Peyer's patch (tissue), 4 donors: Measurements from ENCODE around the gene FLT1. TPM values are rescaled to one million over a fixed set of nuclear protein-coding genes. Genes with fewer than 3 reads are reported as not detected.

Experiments used
- DNase-seq, 3 donors: peaks; one replicate each; pipeline ENCODE4 v3.0.0-alpha.2; 2017 to 2019
- H3K27ac ChIP-seq, 4 donors: fragments of 200-600 bp; sonication (generic); one replicate each; pipeline ENCODE4 v1.5.1; 2016 to 2019
- H3K27me3 ChIP-seq, 2 donors: fragments of 200-600 bp; sonication (generic); one replicate each; pipeline ENCODE4 v1.5.1; 2019
- H3K36me3 ChIP-seq, 3 donors: fragments of 200-600 bp; sonication (generic); one replicate each; pipeline ENCODE4 v1.5.1; 2016 to 2019
- H3K4me1 ChIP-seq, 4 donors: fragments of 200-600 bp; sonication (generic); one replicate each; pipeline ENCODE4 v1.5.1; 2016 to 2019
- H3K4me3 ChIP-seq, 4 donors: fragments of 200-600 bp; sonication (generic); 1 replicate in 3 of 4; 2 replicates in 1 of 4; pipeline ENCODE4 v1.5.1; 2016 to 2019; ENCODE audit warnings: mild to moderate bottlenecking in 1 of 4
- H3K9me3 ChIP-seq, 4 donors: fragments of 200-600 bp; sonication (generic); one replicate each; pipeline ENCODE4 v1.5.1; 2016 to 2019; ENCODE audit warnings: mild to moderate bottlenecking in 1 of 4
- POLR2A ChIP-seq, 2 donors: fragments of 450-650 bp; IDR thresholded peaks; one replicate each; pipeline ENCODE4 v1.5.1; 2017; ENCODE audit warnings: antibody characterized with exemption in 2 of 2, mild to moderate bottlenecking in 2 of 2, moderate library complexity in 2 of 2
- total RNA-seq, 4 donors: library from RNA; depleted of rRNA; stranded (reverse); fragments of >200 nt; gene quantifications; one replicate each; pipeline ENCODE4 v1.1.0, GENCODE V29; 2016
- TF ChIP-seq, protein P1 (sequence below), 6 experiments: fragments of 450-650 bp in 4 of 6; fragments of 200-600 bp in 2 of 6; sonication (generic) in 1 of 6; IDR thresholded peaks; one replicate each; pipeline ENCODE4 v1.5.1; 2017 to 2019; ENCODE audit warnings: antibody characterized with exemption in 6 of 6, mild to moderate bottlenecking in 3 of 6, moderate library complexity in 1 of 6

FLT1 gene
- total RNA-seq, 4 donors from 2014 or later = 3.0 to 14.0 (median 3.9) TPM

DNA sequence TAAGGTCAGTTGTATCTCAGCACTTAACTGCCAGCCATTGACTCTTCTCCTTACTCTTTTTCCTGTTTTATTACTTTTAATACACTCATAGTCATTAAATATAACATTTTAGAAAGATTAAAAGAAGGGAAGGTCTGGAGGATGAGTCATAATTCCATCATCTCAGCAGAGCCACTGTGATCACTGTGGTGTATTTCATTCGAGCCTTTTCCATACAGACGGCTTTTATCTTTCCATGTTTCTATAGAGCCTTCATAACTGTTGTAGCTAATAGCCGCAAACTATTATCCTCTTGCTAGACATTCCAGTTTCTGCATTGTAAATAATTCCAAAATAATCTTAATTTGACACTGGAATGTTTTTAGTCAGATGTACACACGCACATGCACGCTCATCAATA is 4.7 kb upstream of the FLT1 start:
- DNase-seq = no peak
- Histone ChIP-seq H3K4me3 (no peak overlapping the region), H3K9me3 (no peaks in the 10 kb centered on the region)

DNA sequence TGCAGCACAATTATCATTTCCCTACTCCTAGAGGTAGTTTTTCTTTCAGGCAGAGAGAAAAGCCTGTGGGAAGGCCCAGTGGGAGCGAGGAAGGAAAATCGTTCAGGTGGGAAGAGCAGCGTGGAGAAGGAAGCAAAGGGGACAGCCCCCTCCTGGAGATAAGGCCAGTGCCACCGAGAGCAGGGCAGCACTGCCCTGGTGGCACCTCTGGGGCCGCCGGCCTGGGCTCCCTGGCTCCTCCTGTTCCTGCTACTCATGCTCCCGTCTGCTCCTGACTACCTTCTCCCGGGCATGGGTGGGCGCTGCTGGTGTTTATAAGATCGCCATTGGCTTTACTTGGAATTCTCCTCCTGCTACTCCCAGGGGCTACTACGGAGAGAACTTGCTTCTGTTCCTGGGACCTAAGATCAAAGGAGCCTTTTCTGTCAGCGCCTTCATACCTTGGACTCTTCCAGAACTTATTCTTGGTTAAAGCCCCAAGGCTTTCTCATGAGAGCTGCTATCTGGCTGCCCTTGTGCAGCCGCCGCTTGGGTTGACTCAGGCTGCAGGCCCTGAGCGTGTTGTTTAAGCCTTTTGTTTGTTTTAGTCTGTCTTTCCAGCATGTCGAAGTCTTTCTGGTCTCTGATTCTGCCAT is 3.7 kb upstream of the FLT1 start:
- no peak overlapping the region for H3K27ac ChIP-seq
- TF ChIP-seq, protein P1, sequence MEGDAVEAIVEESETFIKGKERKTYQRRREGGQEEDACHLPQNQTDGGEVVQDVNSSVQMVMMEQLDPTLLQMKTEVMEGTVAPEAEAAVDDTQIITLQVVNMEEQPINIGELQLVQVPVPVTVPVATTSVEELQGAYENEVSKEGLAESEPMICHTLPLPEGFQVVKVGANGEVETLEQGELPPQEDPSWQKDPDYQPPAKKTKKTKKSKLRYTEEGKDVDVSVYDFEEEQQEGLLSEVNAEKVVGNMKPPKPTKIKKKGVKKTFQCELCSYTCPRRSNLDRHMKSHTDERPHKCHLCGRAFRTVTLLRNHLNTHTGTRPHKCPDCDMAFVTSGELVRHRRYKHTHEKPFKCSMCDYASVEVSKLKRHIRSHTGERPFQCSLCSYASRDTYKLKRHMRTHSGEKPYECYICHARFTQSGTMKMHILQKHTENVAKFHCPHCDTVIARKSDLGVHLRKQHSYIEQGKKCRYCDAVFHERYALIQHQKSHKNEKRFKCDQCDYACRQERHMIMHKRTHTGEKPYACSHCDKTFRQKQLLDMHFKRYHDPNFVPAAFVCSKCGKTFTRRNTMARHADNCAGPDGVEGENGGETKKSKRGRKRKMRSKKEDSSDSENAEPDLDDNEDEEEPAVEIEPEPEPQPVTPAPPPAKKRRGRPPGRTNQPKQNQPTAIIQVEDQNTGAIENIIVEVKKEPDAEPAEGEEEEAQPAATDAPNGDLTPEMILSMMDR (IDR thresholded peaks at IDR 0.05) = no peak
- no peak for TF ChIP-seq POLR2A (IDR thresholded peaks at IDR 0.05)
- no peaks in the 10 kb centered on the region for H3K9me3 ChIP-seq
- peaks cover 0 to 20% (median 8%) of the 10 kb centered on the region in 4 donors for H3K4me1 ChIP-seq
- H3K36me3 ChIP-seq = no peaks in the 10 kb centered on the region
- no peak for DNase-seq
- no peak overlapping the region for H3K4me3 ChIP-seq
- peaks cover 0 to 19% of the 10 kb centered on the region in 2 donors for H3K27me3 ChIP-seq

More for the DNA sequence above, 4.7 kb upstream of the FLT1 start:
- Histone ChIP-seq H3K4me1 (peaks cover 0 to 10% (median 4%) of the 10 kb centered on the region in 4 donors), H3K27ac (no peak overlapping the region), H3K27me3 (peaks cover 0 to 9% of the 10 kb centered on the region in 2 donors), H3K36me3 (no peaks in the 10 kb centered on the region)
- TF ChIP-seq POLR2A (IDR thresholded peaks at IDR 0.05) = no peak
- TF ChIP-seq, protein P1 (IDR thresholded peaks at IDR 0.05) = no peak

DNA sequence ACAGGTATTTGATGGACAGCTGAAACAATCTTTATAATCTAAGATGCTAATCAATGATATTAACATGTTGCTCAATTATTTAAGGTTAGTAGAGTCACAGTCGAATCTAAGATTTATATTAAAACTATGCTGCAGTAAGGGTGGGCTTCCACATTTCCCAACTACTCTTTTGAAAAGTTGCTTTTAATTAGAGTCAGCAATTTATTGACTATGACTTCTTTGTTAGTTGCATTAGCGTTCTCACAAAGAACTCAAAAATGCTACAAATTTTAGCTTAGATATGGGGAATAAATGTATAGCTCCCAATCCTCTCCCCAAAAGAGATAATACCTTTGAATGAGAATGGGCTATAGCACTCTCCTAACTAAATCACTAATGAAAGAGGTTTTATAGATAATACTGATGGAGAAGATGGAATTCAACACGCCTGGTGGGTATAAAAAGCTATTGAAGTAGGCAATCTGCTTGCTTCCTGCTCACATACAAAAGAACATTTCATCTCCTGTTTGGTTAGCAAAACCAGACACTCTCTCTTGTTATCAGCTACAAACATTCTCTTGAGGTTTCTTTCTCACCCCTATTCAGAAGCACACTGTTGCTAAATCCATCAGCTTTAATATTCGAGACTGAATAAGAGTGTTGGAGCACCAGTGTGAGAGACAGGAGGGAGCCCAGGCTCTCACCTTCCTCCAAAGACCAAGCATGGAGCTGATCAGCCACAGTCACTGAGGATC is 2.4 kb upstream of the FLT1 start:
- Histone ChIP-seq H3K4me1 (peaks cover 0 to 22% (median 8%) of the 10 kb centered on the region in 4 donors), H3K9me3 (no peaks in the 10 kb centered on the region), H3K27ac (no peak overlapping the region), H3K4me3 (no peak overlapping the region), H3K27me3 (peaks cover 0 to 29% of the 10 kb centered on the region in 2 donors), H3K36me3 (no peaks in the 10 kb centered on the region)
- no peak for DNase-seq
- no peak for TF ChIP-seq POLR2A (IDR thresholded peaks at IDR 0.05)
- TF ChIP-seq, protein P1 (IDR thresholded peaks at IDR 0.05) = no peak

DNA sequence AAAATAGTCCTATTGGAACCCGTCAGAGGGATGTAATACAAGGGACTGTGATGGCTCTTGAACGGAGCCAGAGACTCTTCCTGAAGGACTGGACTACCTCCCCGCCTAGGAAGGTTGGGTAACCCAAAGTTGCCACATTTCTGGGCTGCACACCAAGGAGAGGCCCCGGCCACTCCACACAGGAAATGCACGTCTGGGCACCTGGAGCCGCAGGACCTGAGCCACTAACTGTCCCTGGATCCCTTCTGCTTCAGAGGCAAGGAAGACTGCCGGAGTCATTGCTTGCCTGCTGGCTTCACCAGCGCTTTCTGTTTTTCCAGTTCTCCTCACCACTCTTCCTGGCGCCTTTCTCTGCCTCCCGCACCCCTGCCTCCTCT is 1.2 kb upstream of the FLT1 start:
- Histone ChIP-seq H3K4me3 (no peak overlapping the region), H3K4me1 (peaks cover 0 to 22% (median 8%) of the 10 kb centered on the region in 4 donors), H3K9me3 (no peaks in the 10 kb centered on the region), H3K36me3 (no peaks in the 10 kb centered on the region), H3K27ac (no peak overlapping the region), H3K27me3 (peaks cover 0 to 36% of the 10 kb centered on the region in 2 donors)
- TF ChIP-seq POLR2A (IDR thresholded peaks at IDR 0.05) = no peak
- TF ChIP-seq, protein P1 (IDR thresholded peaks at IDR 0.05) = no peak
- DNase-seq = no peak

DNA sequence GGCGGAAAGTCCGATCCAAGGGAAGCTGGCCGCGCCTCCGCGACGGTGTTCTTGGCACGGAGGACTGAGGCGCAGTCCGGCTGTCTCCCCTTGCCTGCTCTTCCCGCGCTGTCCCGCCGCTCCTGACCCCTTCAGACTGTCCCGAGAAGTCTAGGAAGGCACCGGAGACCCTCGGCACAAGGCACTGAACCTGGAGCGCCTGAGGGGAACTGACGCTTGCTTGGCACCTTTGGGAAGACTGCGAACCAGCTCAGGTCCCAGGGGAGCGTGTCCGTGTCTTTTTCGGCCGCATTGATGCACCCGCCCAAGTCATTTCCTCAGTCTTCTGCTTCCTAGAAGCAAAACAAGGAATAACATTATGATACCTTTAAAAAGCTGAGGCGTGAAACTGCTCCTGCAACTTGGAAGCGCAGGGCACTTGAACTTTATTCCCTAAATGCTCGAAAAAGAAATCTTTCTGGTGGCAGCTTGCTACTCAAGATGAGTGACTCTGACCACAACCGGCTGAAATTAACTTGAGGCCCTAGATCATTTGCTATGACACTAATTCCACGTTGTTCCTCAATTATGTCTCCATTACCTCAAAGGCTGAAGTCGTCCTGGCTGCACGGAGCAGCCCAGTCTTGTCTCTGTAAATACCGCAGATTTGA is 735 bp upstream of the FLT1 start:
- peak overlapping the region in 2 of 4 donors; percentile 30 to 54 for H3K27ac ChIP-seq
- peak overlapping the region; percentile 1 to 56 (median 50) for H3K4me3 ChIP-seq
- peaks cover 0 to 36% of the 10 kb centered on the region in 2 donors for H3K27me3 ChIP-seq
- TF ChIP-seq, protein P1 (IDR thresholded peaks at IDR 0.05) = no peak
- no peak for TF ChIP-seq POLR2A (IDR thresholded peaks at IDR 0.05)
- no peak for DNase-seq
- H3K4me1 ChIP-seq = peaks cover 0 to 22% (median 8%) of the 10 kb centered on the region in 4 donors
- H3K36me3 ChIP-seq = no peaks in the 10 kb centered on the region
- no peaks in the 10 kb centered on the region for H3K9me3 ChIP-seq
